Left renal cortex interstitium (tissue), 4 donors: ENCODE results near the gene SUMF1. TPM values are rescaled to one million over a fixed set of nuclear protein-coding genes. Genes with fewer than 3 reads are reported as not detected.
"Not testable (repeated sequence)": the region's sequence is repeated elsewhere in the genome, so short reads cannot be mapped to it uniquely, and the experiment has no call there.

Experiments used
- DNase-seq, 4 donors: peaks; one replicate each; pipeline ENCODE4 v3.0.0-alpha.2; 2013; ENCODE audit warnings: low read depth in 4 of 4, low spot score in 2 of 4, missing footprints in 1 of 4
- polyA plus RNA-seq, 4 donors: library from polyadenylated mRNA; unstranded; fragments of 120-200 nt; gene quantifications; one replicate each; pipeline ENCODE4 v1.2.1, GENCODE V29; 2013; ENCODE audit not compliant: insufficient read length in 4 of 4

SUMF1 gene
- polyA plus RNA-seq, 4 donors = 40.2 to 53.5 (median 49.4) TPM

DNA sequence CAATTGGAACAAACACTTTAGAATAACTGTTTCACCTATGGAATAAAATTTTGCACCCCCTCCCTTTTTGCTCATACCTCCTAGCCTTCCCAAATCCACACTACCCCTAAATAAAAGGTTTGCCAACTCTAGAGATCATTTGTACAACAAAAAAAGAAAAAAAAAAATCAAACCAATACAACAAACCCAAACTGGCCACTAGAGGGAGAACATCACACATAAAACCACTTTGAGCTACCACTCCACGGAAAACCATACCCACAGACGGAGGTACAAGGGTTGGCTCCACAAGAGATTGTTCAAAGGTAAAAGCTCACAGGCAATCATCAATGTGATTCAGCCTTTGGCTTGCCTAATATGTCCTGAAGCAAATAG lies 116.3 kb downstream of the SUMF1 start:
- DNase-seq = peak in 2 of 4 donors; percentile 37 to 66

DNA sequence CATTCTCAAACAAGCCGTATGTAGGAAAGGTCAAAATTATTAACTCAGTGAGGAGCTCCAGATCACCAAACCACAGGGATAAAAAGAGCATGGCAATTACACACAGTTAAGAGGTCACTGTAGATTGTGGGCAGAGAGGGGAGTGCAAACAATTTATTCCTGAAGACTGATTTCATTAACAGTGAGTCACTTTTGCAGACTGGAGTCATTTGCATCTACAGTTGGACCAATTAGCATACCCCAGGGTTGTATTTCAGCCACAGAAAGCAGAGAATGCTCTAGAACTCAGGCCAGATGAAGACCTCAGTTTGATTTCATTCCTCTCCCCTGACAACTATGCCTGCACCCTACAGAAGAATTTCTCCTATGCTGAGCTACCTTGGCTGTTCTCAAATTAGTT lies 123.8 kb downstream of the SUMF1 start:
- DNase-seq = no peak

DNA sequence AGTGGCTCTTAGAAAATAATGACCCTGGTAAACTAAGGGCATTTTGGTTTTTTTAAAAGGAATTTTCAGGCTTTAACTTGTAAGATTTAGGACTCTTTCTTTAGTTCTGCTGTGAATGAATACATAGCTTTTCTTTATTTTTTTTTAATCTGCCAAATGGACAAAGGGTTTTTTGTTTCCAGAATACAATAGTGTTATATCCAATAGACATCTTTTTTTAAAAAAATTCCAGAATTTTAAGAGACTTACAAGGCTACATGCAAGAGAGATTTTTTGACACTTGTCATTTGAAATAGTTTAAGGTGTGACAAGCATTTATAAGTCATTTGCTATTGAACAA lies 125.8 kb downstream of the SUMF1 start:
- no peak for DNase-seq

DNA sequence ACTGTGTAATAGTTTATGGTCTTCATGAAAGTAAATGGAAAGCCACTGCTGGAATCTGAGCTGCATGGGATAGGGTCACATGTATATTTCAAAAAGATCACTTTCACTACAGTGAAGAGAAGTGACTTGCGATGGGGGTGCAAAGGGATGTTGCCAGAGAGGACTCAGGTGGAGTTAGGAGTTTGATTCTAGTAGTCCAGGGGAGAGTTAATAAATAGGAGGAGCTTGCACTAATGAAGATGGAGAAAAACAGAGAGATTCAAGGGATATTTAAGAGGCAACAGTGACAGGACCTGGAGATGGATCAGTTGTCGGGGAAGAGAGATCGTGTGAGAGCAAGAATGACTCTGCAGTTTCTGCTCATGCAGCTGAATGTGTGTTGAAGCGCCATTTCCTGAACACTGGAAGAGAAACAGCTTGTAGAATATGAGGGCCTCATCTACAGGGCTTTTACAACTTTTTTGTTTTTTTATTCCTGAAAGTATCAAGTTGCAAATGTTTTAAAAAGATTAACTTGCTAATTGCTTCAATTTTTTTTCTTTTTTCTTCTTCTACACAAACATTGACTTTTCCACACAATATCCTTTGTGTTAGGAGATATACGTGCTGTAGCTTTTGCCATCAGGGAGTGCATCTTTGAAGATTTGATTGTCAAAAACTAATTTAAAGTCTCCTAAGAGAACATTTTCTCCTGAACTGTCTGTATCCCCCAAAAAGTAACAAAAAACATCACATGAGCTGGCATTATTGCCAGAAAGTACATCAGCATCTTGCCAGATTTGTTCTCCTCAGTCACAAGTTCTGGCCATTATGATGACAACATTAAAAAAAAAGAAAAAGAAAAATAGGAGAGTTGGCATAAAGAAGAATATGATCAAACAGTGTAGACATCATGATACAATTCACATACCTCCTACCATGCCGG lies 126.4 kb downstream of the SUMF1 start:
- DNase-seq = peak in 1 of 4 donors; percentile 38

DNA sequence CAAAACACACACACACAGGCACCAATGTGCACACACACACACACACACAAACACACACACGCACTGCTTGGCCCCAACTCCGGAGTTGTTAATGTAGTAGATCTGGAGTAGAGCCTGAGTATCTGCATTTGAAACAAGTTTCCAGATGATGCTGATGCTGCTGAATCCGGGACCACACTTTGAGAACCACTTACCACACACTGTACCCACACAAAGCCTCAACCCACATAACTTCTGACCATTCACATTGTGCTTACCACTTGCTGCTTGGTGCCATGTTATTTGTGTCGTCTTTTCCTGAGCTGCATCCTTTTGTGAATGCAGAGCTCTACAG lies 127.0 kb downstream of the SUMF1 start:
- DNase-seq = no peak

DNA sequence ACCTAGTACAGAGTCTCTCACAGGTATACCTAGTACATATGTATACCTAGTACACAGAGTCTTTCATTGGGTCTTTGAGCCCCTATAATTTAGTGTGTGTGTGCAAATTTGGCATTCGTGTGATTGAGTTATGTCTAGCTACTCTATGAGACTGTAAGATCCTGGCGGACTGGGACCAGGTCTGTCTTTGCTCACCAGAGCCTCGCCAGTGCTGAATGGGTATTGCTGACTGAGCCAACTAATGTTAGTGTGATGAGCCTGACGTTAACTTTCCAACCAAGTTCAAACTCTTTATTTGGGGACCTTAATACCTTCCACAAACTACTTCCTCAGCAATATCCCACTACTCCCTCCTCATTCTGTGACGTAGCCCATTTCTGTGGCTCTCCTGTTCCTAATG lies 128.3 kb downstream of the SUMF1 start:
- no peak for DNase-seq

DNA sequence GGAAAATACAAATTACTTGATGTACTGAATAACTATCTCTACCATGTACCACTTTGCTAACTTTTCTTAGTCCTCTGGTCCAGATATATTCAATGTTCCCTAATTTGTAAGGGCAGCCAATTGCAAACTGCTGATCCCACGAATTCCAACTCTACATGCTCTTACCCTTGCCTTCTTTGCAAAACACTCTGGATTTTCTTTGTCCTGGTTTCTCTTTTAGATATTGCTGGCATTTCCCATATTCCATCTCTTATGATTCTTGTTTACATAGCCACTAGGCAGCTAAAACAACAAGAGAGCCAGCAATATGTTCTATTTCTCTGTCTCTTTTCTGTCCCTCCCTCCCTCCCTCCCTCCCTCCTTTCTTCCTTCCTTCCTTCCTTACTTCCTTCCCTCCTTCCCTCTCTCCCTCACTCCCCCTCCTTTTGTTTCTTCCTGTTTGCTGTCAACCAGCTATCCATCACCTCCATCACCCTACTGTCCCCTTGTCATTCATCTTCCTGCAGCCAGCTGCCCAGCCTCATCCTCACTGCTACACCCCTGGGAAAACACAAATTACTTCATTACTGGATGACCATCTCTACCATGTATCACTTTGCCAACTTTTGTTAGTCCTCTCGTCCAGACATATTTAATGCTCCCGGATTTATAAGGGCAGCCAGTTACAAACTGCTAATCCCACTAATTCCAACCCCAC lies 130.1 kb downstream of the SUMF1 start:
- no peak for DNase-seq

DNA sequence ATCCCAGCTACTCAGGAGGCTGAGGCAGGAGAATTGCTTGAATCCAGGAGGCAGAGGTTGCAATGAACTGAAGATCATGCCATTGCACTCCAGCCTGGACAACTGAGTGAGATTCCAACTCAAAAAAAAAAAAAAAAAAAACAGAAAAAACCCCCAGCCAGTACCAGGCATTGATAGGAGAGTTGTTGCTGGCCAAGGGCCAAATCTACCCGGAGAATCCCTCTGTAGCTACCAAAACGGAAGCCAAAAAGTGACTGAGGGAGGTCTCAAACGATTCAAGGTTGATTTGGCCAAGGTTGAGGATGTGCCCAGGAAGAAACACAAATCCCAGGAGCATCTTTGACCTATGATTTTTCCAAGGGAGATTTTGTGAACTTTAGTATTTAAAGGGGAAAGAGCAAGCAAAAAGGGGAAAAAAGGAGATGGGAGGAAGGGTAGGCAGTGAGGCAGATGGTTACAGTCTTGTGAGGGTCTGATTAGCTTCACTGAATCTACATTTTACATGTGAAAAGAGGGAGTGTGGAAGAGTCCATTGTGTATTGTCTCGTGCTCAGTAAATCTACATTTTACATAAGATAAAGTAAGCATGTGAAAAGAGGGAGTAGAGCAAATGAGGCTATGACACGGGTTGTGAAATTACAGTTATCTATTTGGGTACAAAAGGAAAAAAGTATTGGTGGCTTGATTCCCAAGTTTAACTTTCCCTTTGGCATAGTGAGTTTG lies 131.1 kb downstream of the SUMF1 start:
- no peak for DNase-seq

DNA sequence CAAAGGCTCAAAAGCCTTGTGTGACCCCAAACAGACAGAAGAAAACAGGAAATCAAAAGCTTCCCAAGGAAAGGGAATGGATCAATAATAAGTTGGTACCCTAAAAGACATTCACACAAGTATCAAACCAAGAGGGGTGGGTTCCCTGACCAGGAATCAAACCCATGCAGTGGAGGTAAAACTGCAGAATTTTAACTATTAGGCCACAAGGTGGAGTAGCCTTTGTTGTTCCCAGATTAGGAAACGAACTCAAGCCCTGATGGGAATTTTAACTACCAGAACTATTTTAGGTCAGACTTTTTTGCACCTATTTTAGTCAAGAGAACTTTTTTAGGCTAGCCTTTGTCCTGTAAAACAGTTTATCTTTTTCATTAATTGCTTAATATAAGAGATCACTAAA lies 132.5 kb downstream of the SUMF1 start:
- no peak for DNase-seq

DNA sequence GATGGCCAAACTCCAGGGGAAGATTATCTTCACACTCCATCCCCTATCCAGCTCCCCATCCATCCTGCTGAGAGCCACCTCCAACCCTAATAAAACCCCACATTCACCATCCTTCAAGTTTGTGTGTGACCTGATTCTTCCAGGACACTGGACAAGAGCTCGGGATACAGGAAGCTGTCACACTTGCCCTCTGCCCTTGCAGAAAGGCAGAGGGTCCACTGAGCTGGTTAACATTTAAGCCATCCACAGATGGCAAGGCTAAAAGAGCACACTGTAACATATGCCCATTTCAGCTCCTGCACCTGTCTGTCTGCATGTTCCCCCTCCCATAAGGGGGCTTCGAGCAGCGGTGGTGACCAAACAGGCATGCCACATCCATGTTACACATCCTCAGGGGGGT lies 134.1 kb downstream of the SUMF1 start:
- no peak for DNase-seq

DNA sequence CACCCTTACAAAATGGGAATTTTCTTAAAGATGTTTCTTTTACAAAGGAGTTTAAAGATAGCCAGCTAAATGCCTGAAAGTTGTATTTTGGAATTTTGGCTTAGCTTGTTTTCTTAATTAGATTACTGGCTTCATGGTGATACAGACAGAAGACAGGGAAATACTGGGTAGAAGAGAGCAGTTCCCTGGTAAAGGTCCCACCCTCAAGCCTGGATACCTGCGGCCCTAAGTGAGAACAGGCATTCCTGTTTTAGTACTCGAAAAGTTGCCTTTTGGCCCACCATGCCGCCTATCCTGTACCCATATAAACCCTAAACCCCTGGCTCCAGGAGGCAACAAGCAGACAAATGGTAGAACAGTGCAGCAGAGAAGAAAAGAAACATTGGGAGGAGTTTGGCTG lies 134.5 kb downstream of the SUMF1 start:
- DNase-seq = no peak

DNA sequence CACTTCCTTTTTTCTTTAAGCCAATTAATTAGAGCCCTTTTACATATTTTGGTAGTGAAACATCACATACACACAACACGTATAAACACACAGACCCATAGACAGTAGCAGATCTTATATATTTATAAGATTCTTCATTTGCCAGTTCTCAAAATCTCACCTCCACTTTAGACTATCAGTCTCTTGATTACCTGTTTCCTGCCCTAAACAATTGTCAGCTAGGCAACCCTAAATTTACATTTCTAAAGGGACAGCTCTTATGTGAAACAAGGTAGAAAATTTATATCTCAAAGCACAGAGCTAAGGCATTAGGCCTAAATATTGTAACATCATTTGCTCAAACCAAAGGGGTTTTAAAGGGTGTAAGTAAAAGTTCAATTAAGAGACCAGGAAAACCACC lies 135.0 kb downstream of the SUMF1 start:
- DNase-seq = no peak

DNA sequence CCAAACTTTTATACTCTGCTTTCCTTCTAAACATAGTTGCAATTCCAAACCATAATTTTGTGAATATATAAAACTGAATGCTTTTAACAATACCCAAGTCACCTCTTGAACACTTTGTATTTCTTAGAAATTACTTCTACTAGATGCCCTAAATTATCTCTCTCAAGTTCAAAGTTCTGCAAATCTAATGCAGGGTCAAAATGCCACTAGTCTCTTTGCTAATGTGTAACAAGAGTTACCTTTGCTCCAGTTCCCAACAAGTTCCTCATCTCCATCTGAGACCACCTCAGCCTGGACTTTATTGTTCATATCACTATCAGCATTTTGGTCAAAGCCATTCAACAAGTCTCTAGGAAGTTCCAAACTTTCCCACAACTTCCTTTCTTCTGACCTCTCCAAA lies 137.3 kb downstream of the SUMF1 start:
- not testable (repeated sequence) for DNase-seq

DNA sequence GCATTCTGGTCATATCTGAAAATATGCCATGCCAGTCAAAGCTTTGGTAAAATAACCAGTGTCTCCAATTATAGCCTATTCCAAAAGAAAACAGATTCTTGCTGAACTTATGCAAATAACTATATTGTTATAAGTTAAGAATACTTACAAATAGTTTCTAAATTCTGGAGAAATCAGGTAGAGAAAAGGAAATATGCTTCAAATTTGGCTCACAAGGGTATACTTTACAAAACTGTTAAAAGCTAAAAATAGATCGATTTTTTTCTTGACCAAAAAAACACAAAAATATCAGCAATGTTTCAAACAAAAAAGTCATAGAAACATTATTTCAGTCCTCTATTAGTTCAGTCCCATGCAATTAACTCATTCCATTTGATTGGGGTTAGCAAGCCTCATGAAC lies 140.2 kb downstream of the SUMF1 start:
- DNase-seq = no peak

DNA sequence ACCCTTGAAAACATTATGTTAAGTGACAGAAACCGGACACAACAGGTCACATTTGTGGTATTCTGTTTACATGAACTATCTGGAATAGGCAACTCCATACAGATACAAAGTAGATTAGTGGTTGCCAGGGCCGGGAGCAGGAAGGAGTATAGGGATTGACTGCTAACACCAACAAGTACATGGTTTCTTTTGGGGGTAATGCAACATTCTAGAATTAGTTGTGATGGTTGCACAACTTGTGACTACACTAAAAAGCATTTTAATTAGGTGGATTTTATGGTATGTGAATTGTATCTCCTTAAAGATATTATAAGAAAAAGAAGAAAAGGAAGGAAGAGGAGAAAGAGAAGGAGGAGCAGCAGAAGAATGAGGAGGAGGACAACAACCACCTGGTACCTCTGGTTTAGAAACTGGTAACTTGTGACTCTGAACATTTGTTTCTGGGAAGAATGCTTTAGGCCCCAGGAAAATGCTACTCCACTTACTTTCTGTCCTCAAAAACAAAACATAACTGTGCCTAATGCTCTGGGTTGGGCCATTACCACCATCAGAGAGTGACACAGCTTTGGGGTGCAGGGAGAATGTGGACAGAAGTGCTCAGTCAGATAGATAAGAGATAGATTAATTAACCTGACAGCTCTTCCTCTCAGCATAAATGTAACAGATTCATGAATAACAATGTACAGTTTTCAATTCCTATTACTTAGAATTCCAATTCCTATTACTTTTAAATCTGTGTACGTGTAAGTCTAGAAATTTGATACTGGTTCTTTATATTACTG lies 143.6 kb downstream of the SUMF1 start:
- DNase-seq = no peak

DNA sequence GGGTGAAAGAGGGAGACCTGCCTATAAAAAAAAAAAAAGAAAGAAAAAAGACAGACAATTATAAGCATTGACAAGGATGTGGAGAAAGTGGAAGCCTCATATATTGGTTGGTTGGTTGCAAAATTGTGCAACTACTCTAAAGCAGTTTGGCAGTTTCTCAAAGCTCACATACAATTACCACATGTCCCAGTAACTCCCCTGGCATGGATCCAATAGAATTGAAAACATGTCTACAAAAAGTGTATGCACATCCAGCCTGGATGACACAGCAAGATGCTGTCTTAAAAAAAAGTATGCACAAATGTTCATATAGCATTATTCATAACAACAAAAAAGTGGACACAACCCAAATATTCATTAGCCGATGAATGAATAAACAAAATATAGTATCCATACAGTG lies 144.4 kb downstream of the SUMF1 start:
- no peak for DNase-seq

DNA sequence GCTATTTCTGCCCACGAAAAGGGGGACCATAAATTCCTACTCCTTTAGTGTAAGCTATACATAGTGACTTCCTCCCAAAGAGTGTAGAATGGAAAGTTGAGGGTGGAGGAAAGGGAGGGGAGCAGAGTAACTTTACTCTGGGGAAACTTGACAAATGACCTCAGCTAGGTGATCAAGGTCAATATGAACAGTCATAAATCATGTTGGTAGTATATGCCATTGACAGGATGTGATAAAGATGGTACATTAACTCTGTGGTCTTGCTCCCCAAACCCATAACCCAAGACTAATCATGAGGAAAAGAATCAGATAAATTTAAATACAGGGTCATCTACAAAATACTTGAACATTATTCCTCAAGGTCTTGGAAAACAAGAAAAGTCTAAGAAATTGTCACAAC lies 145.3 kb downstream of the SUMF1 start:
- DNase-seq = no peak

DNA sequence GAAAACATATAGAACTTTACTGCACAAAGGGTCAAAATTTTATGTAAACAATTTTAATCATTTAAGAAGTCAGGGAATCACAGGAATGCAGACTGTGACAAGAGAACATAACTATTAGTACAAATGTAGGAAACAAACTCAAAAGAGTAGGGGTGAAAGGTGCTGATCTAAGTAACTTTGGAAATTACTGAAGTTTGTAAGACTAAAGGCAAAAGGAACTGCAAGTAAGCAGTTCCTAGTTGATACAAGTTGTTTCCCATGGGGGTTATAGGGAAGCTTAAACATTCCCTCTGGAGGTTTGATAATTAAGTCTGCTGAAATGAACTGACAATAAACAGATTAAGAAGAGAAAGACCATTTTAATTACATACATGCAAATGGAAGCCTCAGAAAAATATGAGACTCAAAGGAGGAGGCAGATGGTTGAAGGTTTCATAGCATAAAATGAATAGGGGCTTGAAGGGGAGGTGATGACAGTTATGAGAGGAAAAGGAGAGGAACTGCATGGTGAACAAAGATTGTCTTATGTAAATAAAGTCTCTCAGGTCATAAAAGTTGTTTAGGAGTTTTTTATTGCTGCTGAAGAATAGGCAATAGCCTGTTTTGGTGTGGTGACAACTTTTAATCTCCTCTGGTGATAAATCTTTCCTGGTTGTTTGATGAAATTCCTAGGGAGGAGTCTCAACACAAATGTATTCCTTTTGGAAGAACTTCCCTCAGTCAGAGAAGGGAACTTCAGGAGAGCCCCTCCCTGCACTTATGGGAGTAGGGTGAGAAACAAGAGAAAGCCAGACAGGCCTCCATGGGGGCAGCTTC lies 146.8 kb downstream of the SUMF1 start:
- DNase-seq = no peak

DNA sequence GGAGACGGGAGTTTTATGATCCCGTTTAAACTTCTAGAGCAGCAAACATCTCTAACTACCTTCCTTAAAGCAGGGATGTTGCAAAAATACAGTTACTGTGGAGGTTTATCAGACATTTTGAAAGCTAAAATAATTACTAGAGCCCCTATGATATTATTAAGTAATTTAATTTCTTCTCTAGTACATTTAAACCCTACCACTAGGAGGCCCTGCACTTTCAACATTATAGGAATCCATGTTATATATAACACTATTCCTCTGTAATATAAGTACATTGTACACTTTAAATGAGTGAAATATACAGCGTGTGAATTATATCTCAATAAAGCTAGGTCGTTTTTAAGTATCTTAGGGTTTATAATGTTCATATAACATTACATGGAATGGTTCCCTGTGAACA lies 152.4 kb downstream of the SUMF1 start:
- no peak for DNase-seq
